K562 (cell line): Measurements from ENCODE around the gene PIK3C2G. TPM values are rescaled to one million over a fixed set of nuclear protein-coding genes. Genes with fewer than 3 reads are reported as not detected.

ENCODE experiments used
- ATAC-seq: fragments of 200-7000 bp; cut with Tn5 transposase; 3 replicates; pipeline ENCODE4 v1.9.1; 2020; ENCODE audit warnings: moderate library complexity
- BruUV-seq: library from RNA; stranded (reverse); fragments of 400-500 nt; replicated peaks from 2 replicates; lab custom pipeline; 2021; lab: Mats Ljungman, UMichigan
- CTCF ChIA-PET: fragments of 300-600 bp; formaldehyde crosslinking; extraction: SDS; loops from one replicate; lab custom pipeline; 2021; ENCODE audit warnings: low intra/inter-chr PET ratio; lab: Yijun Ruan, JAX
- POLR2A ChIA-PET: fragments of 300-600, 350-650 bp; sonication (Branson Sonifier 250); formaldehyde crosslinking; extraction: SDS; loops from one replicate; lab custom pipeline; 2021; ENCODE audit warnings: antibody characterized with exemption, inconsistent platforms; lab: Yijun Ruan, JAX
- DNase-seq, 4 experiments: peaks; one replicate each; pipeline versions ENCODE4 v3.0.0 to v3.0.0-alpha.2; 2011 to 2018; ENCODE audit warnings: low spot score in 3 of 4, mixed read lengths in 3 of 4; ENCODE audit errors: extremely low read depth in 1 of 4
- FAIRE-seq: peaks from 2 replicates; lab custom pipeline; 2011; peaks lifted over from hg19 to GRCh38; lab: Jason Lieb, UNC
- H2AFZ ChIP-seq: 2 replicates; pipeline ENCODE4 v1.6.0; 2011; ENCODE audit warnings: low read depth, low read length, control low read depth, inconsistent platforms
- H3K27ac ChIP-seq: fragments of 200-600 bp; 3 replicates; pipeline ENCODE4 v1.8.0; 2011; ENCODE audit warnings: low read depth, mild to moderate bottlenecking, control low read depth, inconsistent platforms, low read length, moderate library complexity, mixed read lengths; ENCODE audit errors: extremely low read depth
- H3K27me3 ChIP-seq, 2 experiments: fragments of 300-600 bp in 1 of 2; 2 replicates in 1 of 2; 3 replicates in 1 of 2; pipeline versions ENCODE4 v1.6.0 to v1.8.0; 2011; ENCODE audit warnings: inconsistent platforms in 2 of 2, low read length in 2 of 2, mild to moderate bottlenecking in 1 of 2, mixed read lengths in 1 of 2, moderate library complexity in 1 of 2; ENCODE audit not compliant: control insufficient read depth in 2 of 2, insufficient read depth in 2 of 2
- H3K36me3 ChIP-seq: fragments of 300-600 bp; 3 replicates; pipeline ENCODE4 v1.8.0; 2011; ENCODE audit warnings: mild to moderate bottlenecking, low read length, inconsistent platforms; ENCODE audit not compliant: control insufficient read depth, insufficient read depth
- H3K4me1 ChIP-seq, 2 experiments: fragments of 200-600 bp in 1 of 2; replicated peaks in 1 of 2; 2 replicates in 1 of 2; 3 replicates in 1 of 2; pipeline versions ENCODE4 v1.5.1 to v1.8.0; 2011; ENCODE audit warnings: inconsistent platforms in 2 of 2, low read length in 2 of 2, mild to moderate bottlenecking in 1 of 2, mixed read lengths in 1 of 2, moderate library complexity in 1 of 2; ENCODE audit not compliant: control insufficient read depth in 2 of 2, insufficient read depth in 2 of 2
- H3K4me2 ChIP-seq: 2 replicates; pipeline ENCODE4 v1.6.1; 2011; ENCODE audit warnings: low read length, control low read depth, inconsistent platforms, mixed read lengths; ENCODE audit not compliant: insufficient read depth
- H3K4me3 ChIP-seq: fragments of 200-600 bp; sonication (generic), shearing (Covaris generic); 2 replicates; pipeline ENCODE4 v1.5.1; 2016; ENCODE audit warnings: control low read depth, inconsistent platforms
- H3K79me2 ChIP-seq: fragments of 200-600 bp; 3 replicates; pipeline ENCODE4 v1.8.0; 2011; ENCODE audit warnings: low read length, inconsistent platforms; ENCODE audit not compliant: control insufficient read depth, insufficient read depth
- H3K9ac ChIP-seq, 2 experiments: 2 replicates each; pipeline versions ENCODE4 v1.6.0 to v1.6.1; 2011; ENCODE audit warnings: low read depth in 2 of 2, low read length in 2 of 2, control low read depth in 1 of 2, inconsistent platforms in 1 of 2, mild to moderate bottlenecking in 1 of 2, mixed read lengths in 1 of 2; ENCODE audit not compliant: insufficient read depth in 1 of 2
- H3K9me1 ChIP-seq: one replicate; pipeline ENCODE4 v1.6.0; 2011; ENCODE audit warnings: inconsistent platforms, mild to moderate bottlenecking, low read length, moderate library complexity; ENCODE audit not compliant: control insufficient read depth, insufficient read depth
- H3K9me3 ChIP-seq: replicated peaks from 2 replicates; pipeline ENCODE4 v1.5.1; 2011; ENCODE audit warnings: low read depth, low read length, inconsistent platforms; ENCODE audit not compliant: control insufficient read depth, insufficient read depth
- H4K20me1 ChIP-seq: replicated peaks from 2 replicates; pipeline ENCODE4 v1.6.1; 2011; ENCODE audit warnings: low read length, inconsistent platforms, mixed read lengths; ENCODE audit not compliant: control insufficient read depth, insufficient read depth
- CREB3L1 ChIP-seq: fragments of 450-650 bp; IDR thresholded peaks from 2 replicates; pipeline ENCODE4 v1.6.1; 2014; ENCODE audit warnings: low read depth, mild to moderate bottlenecking, moderate library complexity, borderline replicate concordance
- DPF2 ChIP-seq: fragments of 450-650 bp; IDR thresholded peaks from 2 replicates; pipeline ENCODE4 v1.6.1; 2016
- EWSR1 ChIP-seq: fragments of 450-650 bp; IDR thresholded peaks from 2 replicates; pipeline ENCODE4 v1.6.1; 2018; ENCODE audit warnings: borderline replicate concordance, mild to moderate bottlenecking, low read depth, moderate library complexity; ENCODE audit not compliant: partially characterized antibody
- FOXO4 ChIP-seq: fragments of 450-650 bp; formaldehyde crosslinking; IDR thresholded peaks from 2 replicates; pipeline ENCODE4 v1.4.0; 2020; ENCODE audit warnings: mild to moderate bottlenecking, moderate library complexity
- MTA3 ChIP-seq: fragments of 450-650 bp; formaldehyde crosslinking; IDR thresholded peaks from 2 replicates; pipeline ENCODE4 v1.6.1; 2017; ENCODE audit warnings: mild to moderate bottlenecking, borderline replicate concordance
- NUFIP1 ChIP-seq: fragments of 450-650 bp; IDR thresholded peaks from 2 replicates; pipeline ENCODE4 v1.6.1; 2018; ENCODE audit not compliant: partially characterized antibody
- SAFB2 ChIP-seq: fragments of 200-400 bp; formaldehyde crosslinking; IDR thresholded peaks from 2 replicates; pipeline ENCODE4 v1.6.1; 2018; ENCODE audit warnings: borderline replicate concordance, low read length, low read depth, moderate library complexity; ENCODE audit not compliant: severe bottlenecking
- SOX6 ChIP-seq: fragments of 450-650 bp; IDR thresholded peaks from 2 replicates; pipeline ENCODE4 v1.6.1; 2014; ENCODE audit warnings: mild to moderate bottlenecking
- SRSF1 ChIP-seq: fragments of 200-400 bp; formaldehyde crosslinking; IDR thresholded peaks from 2 replicates; pipeline ENCODE4 v1.6.1; 2017; ENCODE audit warnings: mild to moderate bottlenecking, low read depth, low read length, moderate library complexity
- SRSF3 ChIP-seq: fragments of 200-400 bp; formaldehyde crosslinking; IDR thresholded peaks from 2 replicates; pipeline ENCODE4 v1.6.1; 2016; ENCODE audit warnings: mild to moderate bottlenecking, low read length, moderate library complexity; ENCODE audit not compliant: insufficient read depth
- STAT6 ChIP-seq: sonication (generic); formaldehyde crosslinking; IDR thresholded peaks from 2 replicates; pipeline ENCODE4 v1.8.1; 2023; ENCODE audit warnings: mild to moderate bottlenecking, missing genetic modification reagents
- TAF7 ChIP-seq: fragments of 450-650 bp; IDR thresholded peaks from 2 replicates; pipeline ENCODE4 v1.6.1; 2016; ENCODE audit warnings: missing genetic modification characterization, missing compliant biosample characterization
- ZNF695 ChIP-seq: fragments of 450-650 bp; formaldehyde crosslinking; IDR thresholded peaks from 2 replicates; pipeline ENCODE4 v1.4.0; 2020; ENCODE audit warnings: mild to moderate bottlenecking, moderate library complexity
- WGBS: fragments of 100-300 bp; shearing (Covaris generic); methylation state at CpG from one replicate; pipeline ENCODE4 v1.1.6; 2016; ENCODE audit warnings: low coverage, mixed read lengths; ENCODE audit not compliant: insufficient coverage; ENCODE audit errors: missing lambda C conversion rate; 5-methylcytosine and 5-hydroxymethylcytosine counted together
- in situ Hi-C: fragments of 300-500 bp; cut with MboI; formaldehyde crosslinking; loops from 4 replicates; pipeline ENCODE4 v1.15.0; 2018; ENCODE audit warnings: inconsistent platforms, mixed read lengths
- intact Hi-C: fragments of 100-400 bp; cut with micrococcal nuclease; formaldehyde crosslinking; loops from 2 replicates; pipeline ENCODE4 v1.14.2; 2022
- polyA plus RNA-seq, 8 experiments: library from polyadenylated mRNA; depleted of rRNA in 4 of 8; stranded (reverse) in 5 of 8; unstranded in 3 of 8; fragments of >200 nt; fragmentation: Nextera tagmentation in 2 of 8; fragmentation: Illumina TruSeq in 1 of 8; extraction: Ambion mirVana in 2 of 8; extraction: Trizol in 1 of 8; gene quantifications; 2 replicates each; pipeline versions ENCODE4 v1.2.1 to v1.2.3, GENCODE V29; 2011 to 2014; ENCODE audit warnings: inconsistent platforms in 1 of 8, missing spikeins in 1 of 8
- total RNA-seq, 7 experiments: library from RNA; depleted of rRNA in 6 of 7; stranded (reverse); fragments of >200 nt in 6 of 7; fragmentation: Illumina TruSeq in 2 of 7; extraction: Trizol in 2 of 7; gene quantifications; 2 replicates each; pipeline versions ENCODE4 v1.2.1 to v1.2.3, GENCODE V29; 2011 to 2021; ENCODE audit warnings: low replicate concordance in 1 of 7
- TF ChIP-seq, protein P1 (sequence below): fragments of 250-450 bp; sonication (Bioruptor Pico); IDR thresholded peaks from 2 replicates; pipeline ENCODE4 v1.8.0; 2021; ENCODE audit warnings: moderate library complexity, mild to moderate bottlenecking, inconsistent platforms

The PIK3C2G gene
- total and polyA plus RNA-seq, 9 of the 15 experiments (the other 6 are each of a cell fraction or from before 2014, with no cell fraction given) = not detected

- no peak for TF ChIP-seq SRSF1
- no peak for TF ChIP-seq TAF7
- no peak for TF ChIP-seq ZNF695 (CRISPR knock-in tag)
- TF ChIP-seq DPF2 = no peak
- no peak for TF ChIP-seq SAFB2
Measured at GRCh38 chr12:18632848-18633247, 371.5 kb downstream of the PIK3C2G start (continued).

GRCh38 chr12:18634382-18634781 is 373.1 kb downstream of the PIK3C2G start:
- no peaks in the 10 kb centered on the region for H4K20me1 ChIP-seq
- H3K36me3 ChIP-seq = no peaks in the 10 kb centered on the region
- intact Hi-C loops = no loop called here
- H3K4me1 ChIP-seq = no peaks in the 10 kb centered on the region
- no peak overlapping the region for H3K4me2 ChIP-seq
- ChIA-PET POLR2A (no interaction called here), CTCF (no interaction called here)
- H3K9me1 ChIP-seq = no peaks in the 10 kb centered on the region
- H3K79me2 ChIP-seq = no peaks in the 10 kb centered on the region
- no TSS peak for BruUV-seq
- ATAC-seq (no peak), DNase-seq (no peak), FAIRE-seq (no peak)
- WGBS = 22% methylated on average over 4 of the region's 4 CpGs
- no peak overlapping the region for H3K4me3 ChIP-seq
- H3K9ac ChIP-seq = no peak overlapping the region
- in situ Hi-C loops = no loop called here
- H3K9me3 ChIP-seq = no peaks in the 10 kb centered on the region
- no peak overlapping the region for H3K27ac ChIP-seq
- H3K27me3 ChIP-seq = no peaks in the 10 kb centered on the region
- no peak overlapping the region for H2AFZ ChIP-seq
- TF ChIP-seq, protein P1, sequence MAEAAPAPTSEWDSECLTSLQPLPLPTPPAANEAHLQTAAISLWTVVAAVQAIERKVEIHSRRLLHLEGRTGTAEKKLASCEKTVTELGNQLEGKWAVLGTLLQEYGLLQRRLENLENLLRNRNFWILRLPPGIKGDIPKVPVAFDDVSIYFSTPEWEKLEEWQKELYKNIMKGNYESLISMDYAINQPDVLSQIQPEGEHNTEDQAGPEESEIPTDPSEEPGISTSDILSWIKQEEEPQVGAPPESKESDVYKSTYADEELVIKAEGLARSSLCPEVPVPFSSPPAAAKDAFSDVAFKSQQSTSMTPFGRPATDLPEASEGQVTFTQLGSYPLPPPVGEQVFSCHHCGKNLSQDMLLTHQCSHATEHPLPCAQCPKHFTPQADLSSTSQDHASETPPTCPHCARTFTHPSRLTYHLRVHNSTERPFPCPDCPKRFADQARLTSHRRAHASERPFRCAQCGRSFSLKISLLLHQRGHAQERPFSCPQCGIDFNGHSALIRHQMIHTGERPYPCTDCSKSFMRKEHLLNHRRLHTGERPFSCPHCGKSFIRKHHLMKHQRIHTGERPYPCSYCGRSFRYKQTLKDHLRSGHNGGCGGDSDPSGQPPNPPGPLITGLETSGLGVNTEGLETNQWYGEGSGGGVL (CRISPR knock-in tag) = no peak
- TF ChIP-seq STAT6 (CRISPR knock-in tag) = no peak
- no peak for TF ChIP-seq SOX6
- no peak for TF ChIP-seq NUFIP1
- no peak for TF ChIP-seq MTA3
- TF ChIP-seq CREB3L1 = no peak
- TF ChIP-seq SRSF3 = no peak
- no peak for TF ChIP-seq EWSR1
- no peak for TF ChIP-seq FOXO4 (CRISPR knock-in tag)
